GM10248 (cell line): Measurements from ENCODE around the gene ATP13A2.

Experiments used
- CTCF ChIA-PET: fragments of 300-600 bp; sonication (Branson Sonifier 250); formaldehyde crosslinking; extraction: SDS; loops from one replicate; lab custom pipeline; 2021; ENCODE audit warnings: antibody characterized with exemption; lab: Yijun Ruan, JAX
- POLR2A ChIA-PET: fragments of 350-650 bp; sonication (Branson Sonifier 250); formaldehyde crosslinking; extraction: SDS; loops from one replicate; lab custom pipeline; 2020; ENCODE audit warnings: antibody characterized with exemption; lab: Yijun Ruan, JAX
- DNase-seq: peaks from one replicate; pipeline ENCODE4 v3.0.0; 2012; ENCODE audit errors: extremely low spot score
- CTCF ChIP-seq: IDR thresholded peaks from 2 replicates; pipeline ENCODE4 v1.5.1; 2012; ENCODE audit warnings: mild to moderate bottlenecking, low read depth; ENCODE audit errors: extremely low read depth, missing control alignments, control extremely low read depth

ATP13A2 gene

GRCh38 chr1:17011092-17011438 lies 663 bp downstream of the ATP13A2 start:
- CTCF ChIA-PET, result interaction anchor here (1.3 to 2.3 kb wide), 3 partner anchors 10 to 59 kb away, joined by 3 to 10 read pairs (median 3); no protein-coding TSS in a partner anchor
- POLR2A ChIA-PET, result no interaction called here
- TF ChIP-seq CTCF, result no peak
- DNase-seq, result no peak

- ChIA-PET CTCF (interaction anchor here (1.3 to 2.3 kb wide), 3 partner anchors 13 to 58 kb away, joined by 3 to 10 read pairs (median 6); no protein-coding TSS in a partner anchor), POLR2A (interaction anchor here (0.6 kb wide), 1 partner anchor 15 kb away, joined by 4 read pairs; no protein-coding TSS in a partner anchor)
- DNase-seq, result no peak
- no peak for TF ChIP-seq CTCF
Observed at GRCh38 chr1:17009706-17010105, 2.0 kb downstream of the ATP13A2 start.

DNA sequence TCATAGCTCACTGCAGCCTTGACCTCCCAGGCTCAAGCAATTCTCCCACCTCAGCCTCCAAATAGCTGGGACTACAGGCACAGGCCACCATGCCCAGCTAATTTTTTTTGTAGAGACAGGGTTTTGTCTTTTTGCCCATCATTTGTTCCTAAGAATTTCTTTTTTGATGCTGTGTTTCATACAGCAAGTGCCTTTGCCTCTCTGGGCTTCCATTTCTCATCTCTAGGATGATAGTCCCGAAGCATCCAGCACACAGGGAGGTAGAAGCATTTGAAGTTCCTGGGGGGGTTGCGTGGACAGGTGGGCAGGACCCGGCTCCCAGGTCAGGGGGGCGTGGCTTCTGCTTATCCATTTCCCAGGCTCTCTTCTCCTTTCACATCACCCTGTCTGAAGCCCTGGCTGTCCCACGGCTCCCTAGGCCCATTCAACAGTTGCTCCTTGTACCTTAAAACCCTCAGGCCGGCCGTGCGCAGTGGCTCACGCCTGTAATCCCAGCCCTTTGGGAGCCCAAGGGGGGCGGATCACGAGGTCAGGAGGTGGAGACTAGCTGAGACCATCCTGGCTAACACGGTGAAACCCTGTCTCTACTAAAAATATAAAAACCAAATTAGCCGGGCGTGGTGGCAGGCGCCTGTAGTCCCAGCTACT lies 3.4 kb downstream of the ATP13A2 start:
- ChIA-PET CTCF (no interaction called here), POLR2A (no interaction called here)
- TF ChIP-seq CTCF, result no peak
- no peak for DNase-seq

GRCh38 chr1:17007121-17007520 lies 4.6 kb downstream of the ATP13A2 start:
- ChIA-PET CTCF (interaction anchor here (1.2 to 1.3 kb wide), 2 partner anchors 11 to 55 kb away, joined by 3 read pairs; no protein-coding TSS in a partner anchor), POLR2A (no interaction called here)
- no peak for TF ChIP-seq CTCF
- no peak for DNase-seq

DNA sequence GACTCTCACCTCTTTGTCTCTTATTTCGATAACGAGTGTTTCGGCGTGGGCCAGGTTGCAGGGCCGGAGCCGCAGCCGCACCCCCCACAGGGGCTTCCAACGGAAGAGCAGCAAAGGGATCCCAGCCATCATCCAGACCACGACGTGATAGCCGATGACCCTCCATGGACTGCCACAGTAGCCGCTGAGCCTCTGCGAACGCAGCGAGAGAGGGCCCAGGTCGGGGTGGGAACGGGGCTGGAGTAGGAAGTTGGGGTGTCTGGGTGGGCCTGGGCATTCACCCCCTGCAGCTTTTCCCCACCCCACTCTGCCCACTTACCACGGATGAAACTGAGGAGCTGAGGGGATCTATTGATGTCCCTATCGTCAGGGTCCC lies 6.4 kb downstream of the ATP13A2 start:
- no peak for DNase-seq
- ChIA-PET CTCF (no interaction called here), POLR2A (no interaction called here)
- TF ChIP-seq CTCF, result no peak

DNA sequence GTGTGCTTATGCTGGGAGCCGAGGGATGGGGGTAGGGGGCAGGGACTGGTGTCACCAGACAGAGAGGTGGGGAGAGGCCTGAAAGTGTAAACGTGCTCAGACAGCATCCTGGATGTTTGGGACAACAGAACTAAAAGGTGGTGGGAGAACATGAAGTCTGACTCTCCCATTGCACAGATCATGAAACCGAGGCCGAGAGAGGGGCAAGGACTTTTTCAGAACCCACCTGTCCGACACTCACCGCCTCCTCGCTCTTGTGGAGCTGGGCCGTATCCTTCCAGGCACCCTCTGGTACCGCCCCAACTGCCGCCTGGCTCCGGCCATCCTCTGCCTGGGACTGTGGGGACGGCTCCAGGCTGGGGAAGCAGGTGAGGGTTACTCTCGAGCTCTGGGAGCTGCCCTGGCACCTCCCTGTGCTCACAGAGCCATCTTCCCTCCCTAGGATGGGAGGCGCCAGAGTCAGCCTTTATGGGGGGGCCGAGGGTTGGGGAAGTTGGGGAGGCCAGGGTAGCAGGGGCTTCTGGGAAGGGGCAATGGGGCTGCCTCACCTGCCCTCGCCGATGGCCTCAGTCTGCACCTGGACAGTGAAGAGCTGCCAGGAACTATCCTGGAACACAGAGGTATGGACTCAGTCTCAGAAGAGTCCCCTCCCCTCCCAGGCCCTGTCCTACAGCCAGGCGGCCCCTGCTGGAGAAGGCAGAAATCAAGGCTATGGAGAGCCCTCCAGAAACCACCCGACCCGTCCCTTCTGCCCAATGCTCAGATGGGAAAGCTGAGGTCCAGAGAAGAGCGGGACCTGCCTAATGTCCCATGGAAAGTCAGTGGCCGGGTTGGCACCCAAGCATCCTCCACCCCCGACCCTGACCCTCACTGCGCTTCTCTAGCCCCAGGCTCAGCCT lies 7.0 kb downstream of the ATP13A2 start:
- ChIA-PET CTCF (no interaction called here), POLR2A (no interaction called here)
- DNase-seq, result no peak
- no peak for TF ChIP-seq CTCF
